HG02970 (cell line): ENCODE results near the gene VCL.
"Not testable (repeated sequence)": the region's sequence is repeated elsewhere in the genome, so short reads cannot be mapped to it uniquely, and the experiment has no call there.

ENCODE experiments used
- ATAC-seq: cut with Tn5 transposase; IDR thresholded peaks from one replicate; pipeline ENCODE4 v1.9.1; 2021; ENCODE audit warnings: mild to moderate bottlenecking, moderate library complexity, moderate number of reproducible peaks; ENCODE audit not compliant: unreplicated experiment, low FRiP score

The VCL gene

GRCh38 chr10:74097776-74098175, 99.9 kb downstream of the VCL start:
- no peak for ATAC-seq

DNA sequence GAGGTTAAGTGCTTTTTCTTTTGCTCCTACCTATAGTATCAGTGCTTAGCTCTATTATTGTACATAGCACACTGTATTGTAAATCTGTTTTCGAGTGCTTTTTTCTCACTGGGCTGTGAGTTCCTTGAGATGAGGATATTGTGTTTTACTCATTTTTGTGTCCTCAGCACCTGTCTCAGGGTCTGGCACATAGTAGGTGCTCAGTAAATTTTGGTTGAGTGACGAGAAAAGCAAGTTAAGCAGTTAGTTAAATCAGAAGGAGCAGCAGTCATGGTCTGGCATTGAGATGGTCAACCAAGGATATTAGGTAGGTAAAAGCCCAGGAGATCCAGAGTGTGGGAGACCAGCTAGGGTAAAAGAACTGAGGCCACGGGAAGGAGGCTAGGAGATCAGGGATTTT, 101.5 kb downstream of the VCL start:
- ATAC-seq: no peak

GRCh38 chr10:74099836-74100235, 101.9 kb downstream of the VCL start:
- ATAC-seq: no peak

GRCh38 chr10:74103560-74104258, 105.8 kb downstream of the VCL start:
- ATAC-seq: no peak

DNA sequence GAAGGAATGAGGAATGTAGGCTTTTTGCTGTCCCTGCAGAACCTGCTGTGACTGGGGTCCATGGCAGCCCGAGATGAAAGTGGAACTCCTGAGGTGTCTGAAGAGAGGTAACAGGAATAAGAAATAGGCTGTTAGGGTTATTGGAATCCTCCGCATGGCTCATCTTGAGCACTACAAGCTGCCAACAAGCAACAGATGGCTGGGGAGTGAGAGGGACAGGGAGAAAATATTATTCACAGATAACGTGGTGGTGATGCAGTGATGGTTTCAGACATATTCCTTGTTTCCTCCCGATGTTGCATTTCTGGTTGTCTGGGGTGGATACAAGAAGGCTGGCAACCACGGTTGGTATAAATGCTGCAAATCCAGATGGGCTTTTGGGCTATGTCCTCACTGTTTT, 106.6 kb downstream of the VCL start:
- ATAC-seq: no peak

- no peak for ATAC-seq
These were observed 107.1 kb downstream of the VCL start for GRCh38 chr10:74104996-74105395.

DNA sequence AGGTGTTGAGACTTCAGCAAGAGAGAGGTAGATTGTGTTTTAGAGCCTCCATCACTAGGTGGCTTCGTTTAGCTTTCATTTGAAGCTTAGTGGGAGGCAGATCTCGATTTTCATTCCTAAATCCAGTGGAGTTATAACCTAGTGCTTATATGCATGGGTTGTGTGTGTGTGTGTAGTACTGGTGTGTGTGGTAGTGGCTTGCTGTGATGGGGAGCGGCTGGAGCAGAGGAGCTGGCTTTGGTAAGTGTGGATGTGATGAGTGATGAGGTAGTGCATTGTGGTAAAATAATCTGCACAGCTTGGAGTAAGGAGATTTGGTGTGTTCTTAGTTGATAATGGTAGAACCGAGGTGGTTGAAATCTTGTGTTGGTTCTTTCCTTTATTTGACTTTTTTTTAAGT, 109.5 kb downstream of the VCL start:
- ATAC-seq: no peak

DNA sequence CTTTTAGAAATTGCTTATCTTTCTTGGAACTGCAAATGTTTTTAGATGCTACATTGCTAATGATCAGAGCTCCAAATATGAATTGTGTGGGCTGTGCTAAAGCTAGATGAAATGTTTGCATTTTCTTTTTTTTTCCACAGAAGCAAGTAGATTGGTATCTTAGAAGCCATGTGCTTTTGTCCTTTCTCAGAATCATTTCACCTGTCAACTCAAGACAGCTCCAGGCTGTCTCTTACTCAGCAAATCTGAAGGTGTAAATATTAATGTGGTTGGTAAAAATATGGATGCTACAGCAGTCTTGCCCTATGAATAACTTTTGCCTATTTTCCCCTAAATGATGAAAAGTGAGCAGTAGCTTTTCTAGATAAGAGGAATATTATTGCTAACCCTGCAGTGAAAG, 111.5 kb downstream of the VCL start:
- ATAC-seq: no peak

DNA sequence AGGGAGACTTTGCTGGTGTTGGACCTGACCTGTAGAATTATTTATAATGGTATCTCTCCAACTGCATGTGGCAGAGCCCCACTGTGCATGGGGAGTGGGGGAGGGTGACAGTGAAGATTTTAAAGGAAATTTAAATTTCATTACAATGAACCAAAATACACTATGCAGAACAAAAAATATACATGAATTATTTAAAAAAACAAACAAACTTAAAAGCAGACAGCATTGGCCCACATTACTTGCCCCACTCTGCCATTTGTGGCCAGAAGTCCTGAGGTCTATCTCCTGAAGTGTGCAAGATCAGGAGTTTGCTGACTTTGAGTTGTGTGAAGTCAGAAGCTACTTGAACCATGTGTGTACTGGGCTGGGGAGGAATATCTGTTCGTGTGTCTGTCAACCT, 112.2 kb downstream of the VCL start:
- ATAC-seq: no peak

DNA sequence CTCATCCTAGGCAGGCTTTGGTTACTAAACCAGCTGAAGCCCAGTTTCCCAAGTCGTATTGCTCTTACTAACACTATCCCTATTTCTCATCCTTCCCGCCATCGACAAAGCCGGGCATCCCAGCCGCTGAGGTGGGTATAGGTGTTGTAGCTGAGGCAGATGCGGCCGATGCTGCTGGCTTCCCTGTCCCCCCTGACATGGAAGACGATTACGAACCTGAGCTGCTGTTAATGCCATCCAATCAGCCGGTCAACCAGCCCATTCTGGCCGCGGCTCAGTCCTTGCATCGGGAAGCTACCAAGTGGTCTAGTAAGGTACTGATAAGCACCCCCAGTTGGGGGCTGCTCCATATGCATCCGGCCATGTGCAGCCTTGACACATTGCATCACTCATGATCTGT, 113.9 kb downstream of the VCL start:
- no peak for ATAC-seq

DNA sequence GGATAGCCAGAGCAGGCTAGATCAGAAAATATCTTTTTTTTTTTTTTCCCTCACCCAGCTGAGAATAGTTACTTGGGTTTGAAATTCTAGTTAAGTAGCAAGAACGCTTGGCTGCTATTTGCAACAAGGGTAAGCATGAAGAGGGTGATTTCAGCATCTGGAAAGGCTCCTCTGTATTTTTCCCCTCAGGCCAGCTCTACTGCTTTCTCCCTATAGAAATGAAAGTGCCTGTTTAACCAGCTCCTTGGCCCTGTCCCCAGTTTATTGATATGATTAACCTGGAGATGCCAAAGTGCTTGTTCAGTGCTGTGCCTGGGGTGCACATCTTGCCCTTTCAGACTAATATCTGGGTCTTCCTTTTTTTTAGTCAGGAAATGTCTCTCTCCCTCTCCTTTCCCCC, 115.6 kb downstream of the VCL start:
- ATAC-seq: no peak

- ATAC-seq: no peak
These were observed 116.1 kb downstream of the VCL start for GRCh38 chr10:74114041-74114448.

DNA sequence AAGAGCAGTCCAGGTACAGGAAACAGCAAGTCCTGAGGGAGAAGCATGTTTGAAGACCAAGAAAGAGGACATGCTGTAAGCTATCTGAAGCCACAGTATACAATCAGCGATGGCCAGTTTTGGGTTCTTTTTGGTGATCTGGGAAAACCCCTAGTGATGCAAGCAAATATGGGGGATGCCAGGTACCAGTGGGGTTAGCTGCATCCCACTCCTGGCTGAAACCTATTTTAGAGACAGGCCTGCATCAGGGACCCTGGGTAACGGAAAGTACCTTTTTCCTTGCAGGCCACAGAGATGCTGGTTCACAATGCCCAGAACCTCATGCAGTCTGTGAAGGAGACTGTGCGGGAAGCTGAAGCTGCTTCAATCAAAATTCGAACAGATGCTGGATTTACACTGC, 119.8 kb downstream of the VCL start:
- ATAC-seq: no peak

- ATAC-seq: no peak
These were observed 120.9 kb downstream of the VCL start for GRCh38 chr10:74118804-74119203.

DNA sequence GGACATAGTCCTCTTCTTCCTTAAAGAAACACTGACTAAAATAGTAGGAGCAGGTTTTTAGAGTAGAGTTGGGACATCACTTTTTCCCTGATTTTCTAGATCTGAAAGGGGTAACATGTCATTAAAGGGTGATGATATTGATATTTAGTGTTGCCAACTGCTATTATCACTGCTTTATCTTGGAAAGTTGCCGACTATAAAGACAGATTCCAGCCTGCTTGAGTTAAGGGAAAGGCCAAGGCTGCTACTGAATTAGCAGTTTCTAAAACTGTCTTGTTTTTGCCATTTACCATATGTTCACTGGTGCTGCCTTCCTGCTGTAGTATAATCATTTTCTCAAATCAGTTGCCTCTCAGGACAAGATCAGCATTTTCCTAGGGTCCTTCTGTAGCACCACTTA, 123.0 kb downstream of the VCL start:
- no peak for ATAC-seq

DNA sequence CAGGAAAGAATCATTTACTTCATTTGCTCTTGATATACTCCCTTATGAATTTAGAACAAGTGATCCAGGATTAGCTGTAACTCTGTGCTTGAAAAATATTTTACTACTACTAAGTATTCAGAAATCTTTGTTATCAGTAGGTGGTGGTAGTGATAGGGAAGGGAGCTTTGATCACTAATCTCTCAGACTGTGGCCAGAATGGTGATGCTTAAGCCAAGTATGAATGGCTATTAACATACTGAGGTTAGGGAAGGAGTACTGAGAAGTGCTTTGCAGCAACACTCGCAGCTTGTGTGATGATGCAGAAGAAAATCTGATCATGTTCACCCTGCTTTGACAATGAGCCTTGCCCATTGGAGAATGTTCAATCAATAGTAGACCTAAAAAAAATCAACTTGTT, 123.5 kb downstream of the VCL start:
- ATAC-seq: no peak

DNA sequence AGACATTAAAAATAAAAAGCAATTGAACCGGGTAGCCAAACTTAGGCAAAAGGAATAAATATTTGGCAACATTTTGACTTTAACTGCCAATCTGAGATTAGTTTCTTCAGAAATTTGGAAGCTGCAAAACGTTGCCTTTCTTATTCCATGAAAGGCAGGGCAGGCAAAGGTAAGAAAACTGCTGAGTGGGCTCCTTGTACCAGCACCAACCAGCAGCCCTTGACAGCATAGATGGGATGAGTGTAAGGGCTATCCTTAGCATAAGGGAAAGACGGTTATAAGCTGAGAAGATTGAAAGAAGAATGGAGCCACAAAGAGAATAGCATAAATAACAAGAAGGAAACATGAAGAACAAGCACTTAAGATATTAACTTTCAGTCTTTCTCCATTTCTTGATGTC, 124.1 kb downstream of the VCL start:
- ATAC-seq: no peak

DNA sequence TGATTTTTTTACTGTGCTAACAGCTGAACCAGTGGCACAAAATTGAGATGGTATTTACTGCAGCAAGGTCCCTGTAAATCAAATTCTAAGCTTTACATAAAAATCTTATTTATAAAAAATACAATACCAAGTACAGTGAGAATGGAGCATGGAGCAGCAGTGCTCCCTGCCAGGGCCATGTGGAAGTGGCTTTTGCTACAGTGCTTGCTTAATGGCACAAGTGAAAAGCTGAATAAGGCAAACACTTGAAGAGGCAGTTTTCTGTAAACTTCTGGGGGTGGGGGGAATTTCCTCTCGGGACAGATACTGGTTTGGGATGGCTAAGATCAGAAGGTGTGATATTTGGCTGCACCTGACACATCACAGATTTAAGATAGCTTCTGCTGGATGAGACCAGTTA, 125.2 kb downstream of the VCL start:
- no peak for ATAC-seq

- ATAC-seq: no peak
These were observed 136.3 kb downstream of the VCL start for GRCh38 chr10:74133923-74134820.

GRCh38 chr10:74135452-74135851, 137.5 kb downstream of the VCL start:
- no peak for ATAC-seq

GRCh38 chr10:74137992-74138391, 140.1 kb downstream of the VCL start:
- no peak for ATAC-seq

- ATAC-seq: not testable (repeated sequence)
These were observed 140.7 kb downstream of the VCL start for GRCh38 chr10:74138596-74138995.
